Neural cell (in vitro differentiated cells): Measurements from ENCODE around the gene SEBOX.

ENCODE experiments used
- EP300 ChIP-seq: fragments of 450-650 bp; conservative IDR thresholded peaks from 2 replicates; pipeline ENCODE4 v1.6.1; 2014; ENCODE audit warnings: antibody characterized with exemption, mild to moderate bottlenecking, moderate library complexity; ENCODE audit not compliant: poor library complexity, severe bottlenecking
- EZH2 ChIP-seq: fragments of 200-600, 300-800 bp; shearing (Covaris generic), sonication (generic); IDR thresholded peaks from 2 replicates; pipeline ENCODE4 v1.6.1; 2014; ENCODE audit warnings: antibody characterized with exemption, low read length, borderline replicate concordance, mild to moderate bottlenecking; ENCODE audit not compliant: insufficient read depth, poor library complexity, severe bottlenecking
- POLR2AphosphoS5 ChIP-seq: IDR thresholded peaks from 2 replicates; pipeline ENCODE4 v1.6.1; 2012
- RAD21 ChIP-seq: fragments of 450-650 bp; conservative IDR thresholded peaks from 2 replicates; pipeline ENCODE4 v1.6.1; 2014; ENCODE audit warnings: antibody characterized with exemption, mild to moderate bottlenecking, moderate library complexity
- SMC3 ChIP-seq: fragments of 450-650 bp; conservative IDR thresholded peaks from 2 replicates; pipeline ENCODE4 v1.6.1; 2014; ENCODE audit warnings: antibody characterized with exemption, mild to moderate bottlenecking, moderate library complexity; ENCODE audit not compliant: poor library complexity
- TAF1 ChIP-seq: IDR thresholded peaks from 2 replicates; pipeline ENCODE4 v1.6.1; 2012; ENCODE audit warnings: low read depth
- TF ChIP-seq, protein P1 (sequence below): fragments of 450-650 bp; IDR thresholded peaks from 2 replicates; pipeline ENCODE4 v1.5.1; 2014; ENCODE audit warnings: antibody characterized with exemption, mild to moderate bottlenecking, moderate library complexity; ENCODE audit not compliant: poor library complexity, severe bottlenecking
- TF ChIP-seq, protein P2 (sequence below): IDR thresholded peaks from 2 replicates; pipeline ENCODE4 v1.6.1; 2012; ENCODE audit warnings: borderline replicate concordance

DNA sequence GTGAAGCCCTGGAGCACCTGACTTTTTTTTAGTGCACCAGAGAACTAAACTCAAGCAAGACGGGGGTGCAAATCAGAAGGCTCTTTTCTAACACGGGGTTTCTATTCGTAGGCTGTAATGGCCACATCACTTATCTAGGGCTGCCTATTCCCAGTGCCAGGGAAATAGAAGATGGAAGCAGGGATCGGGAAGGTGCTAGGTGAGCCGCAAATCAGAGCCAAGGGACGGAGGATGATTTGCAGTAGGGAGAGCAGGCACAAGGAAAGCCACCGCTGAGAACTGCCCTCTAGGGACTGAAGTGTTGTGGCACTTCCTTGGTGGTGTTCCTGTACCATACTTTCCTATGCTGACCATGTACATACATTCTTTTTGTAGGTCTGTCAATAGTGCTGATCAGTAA is 48.8 kb upstream of the SEBOX start:
- no peak for TF ChIP-seq RAD21
- TF ChIP-seq, protein P1, sequence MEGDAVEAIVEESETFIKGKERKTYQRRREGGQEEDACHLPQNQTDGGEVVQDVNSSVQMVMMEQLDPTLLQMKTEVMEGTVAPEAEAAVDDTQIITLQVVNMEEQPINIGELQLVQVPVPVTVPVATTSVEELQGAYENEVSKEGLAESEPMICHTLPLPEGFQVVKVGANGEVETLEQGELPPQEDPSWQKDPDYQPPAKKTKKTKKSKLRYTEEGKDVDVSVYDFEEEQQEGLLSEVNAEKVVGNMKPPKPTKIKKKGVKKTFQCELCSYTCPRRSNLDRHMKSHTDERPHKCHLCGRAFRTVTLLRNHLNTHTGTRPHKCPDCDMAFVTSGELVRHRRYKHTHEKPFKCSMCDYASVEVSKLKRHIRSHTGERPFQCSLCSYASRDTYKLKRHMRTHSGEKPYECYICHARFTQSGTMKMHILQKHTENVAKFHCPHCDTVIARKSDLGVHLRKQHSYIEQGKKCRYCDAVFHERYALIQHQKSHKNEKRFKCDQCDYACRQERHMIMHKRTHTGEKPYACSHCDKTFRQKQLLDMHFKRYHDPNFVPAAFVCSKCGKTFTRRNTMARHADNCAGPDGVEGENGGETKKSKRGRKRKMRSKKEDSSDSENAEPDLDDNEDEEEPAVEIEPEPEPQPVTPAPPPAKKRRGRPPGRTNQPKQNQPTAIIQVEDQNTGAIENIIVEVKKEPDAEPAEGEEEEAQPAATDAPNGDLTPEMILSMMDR: no peak
- no peak for TF ChIP-seq POLR2AphosphoS5
- TF ChIP-seq EZH2: no peak
- TF ChIP-seq TAF1: no peak
- no peak for TF ChIP-seq EP300
- TF ChIP-seq, protein P2, sequence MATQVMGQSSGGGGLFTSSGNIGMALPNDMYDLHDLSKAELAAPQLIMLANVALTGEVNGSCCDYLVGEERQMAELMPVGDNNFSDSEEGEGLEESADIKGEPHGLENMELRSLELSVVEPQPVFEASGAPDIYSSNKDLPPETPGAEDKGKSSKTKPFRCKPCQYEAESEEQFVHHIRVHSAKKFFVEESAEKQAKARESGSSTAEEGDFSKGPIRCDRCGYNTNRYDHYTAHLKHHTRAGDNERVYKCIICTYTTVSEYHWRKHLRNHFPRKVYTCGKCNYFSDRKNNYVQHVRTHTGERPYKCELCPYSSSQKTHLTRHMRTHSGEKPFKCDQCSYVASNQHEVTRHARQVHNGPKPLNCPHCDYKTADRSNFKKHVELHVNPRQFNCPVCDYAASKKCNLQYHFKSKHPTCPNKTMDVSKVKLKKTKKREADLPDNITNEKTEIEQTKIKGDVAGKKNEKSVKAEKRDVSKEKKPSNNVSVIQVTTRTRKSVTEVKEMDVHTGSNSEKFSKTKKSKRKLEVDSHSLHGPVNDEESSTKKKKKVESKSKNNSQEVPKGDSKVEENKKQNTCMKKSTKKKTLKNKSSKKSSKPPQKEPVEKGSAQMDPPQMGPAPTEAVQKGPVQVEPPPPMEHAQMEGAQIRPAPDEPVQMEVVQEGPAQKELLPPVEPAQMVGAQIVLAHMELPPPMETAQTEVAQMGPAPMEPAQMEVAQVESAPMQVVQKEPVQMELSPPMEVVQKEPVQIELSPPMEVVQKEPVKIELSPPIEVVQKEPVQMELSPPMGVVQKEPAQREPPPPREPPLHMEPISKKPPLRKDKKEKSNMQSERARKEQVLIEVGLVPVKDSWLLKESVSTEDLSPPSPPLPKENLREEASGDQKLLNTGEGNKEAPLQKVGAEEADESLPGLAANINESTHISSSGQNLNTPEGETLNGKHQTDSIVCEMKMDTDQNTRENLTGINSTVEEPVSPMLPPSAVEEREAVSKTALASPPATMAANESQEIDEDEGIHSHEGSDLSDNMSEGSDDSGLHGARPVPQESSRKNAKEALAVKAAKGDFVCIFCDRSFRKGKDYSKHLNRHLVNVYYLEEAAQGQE: no peak
- TF ChIP-seq SMC3: no peak
